SIG-M5 treated with dmso at 0.1 percent for 504 hours (cell line): Measurements from ENCODE around the gene URI1.

Source experiments
- DNase-seq: peaks from one replicate; lab custom pipeline; 2025; ENCODE audit not compliant: unreplicated experiment; lab: John Stamatoyannopoulos, UW

Gene URI1

DNA sequence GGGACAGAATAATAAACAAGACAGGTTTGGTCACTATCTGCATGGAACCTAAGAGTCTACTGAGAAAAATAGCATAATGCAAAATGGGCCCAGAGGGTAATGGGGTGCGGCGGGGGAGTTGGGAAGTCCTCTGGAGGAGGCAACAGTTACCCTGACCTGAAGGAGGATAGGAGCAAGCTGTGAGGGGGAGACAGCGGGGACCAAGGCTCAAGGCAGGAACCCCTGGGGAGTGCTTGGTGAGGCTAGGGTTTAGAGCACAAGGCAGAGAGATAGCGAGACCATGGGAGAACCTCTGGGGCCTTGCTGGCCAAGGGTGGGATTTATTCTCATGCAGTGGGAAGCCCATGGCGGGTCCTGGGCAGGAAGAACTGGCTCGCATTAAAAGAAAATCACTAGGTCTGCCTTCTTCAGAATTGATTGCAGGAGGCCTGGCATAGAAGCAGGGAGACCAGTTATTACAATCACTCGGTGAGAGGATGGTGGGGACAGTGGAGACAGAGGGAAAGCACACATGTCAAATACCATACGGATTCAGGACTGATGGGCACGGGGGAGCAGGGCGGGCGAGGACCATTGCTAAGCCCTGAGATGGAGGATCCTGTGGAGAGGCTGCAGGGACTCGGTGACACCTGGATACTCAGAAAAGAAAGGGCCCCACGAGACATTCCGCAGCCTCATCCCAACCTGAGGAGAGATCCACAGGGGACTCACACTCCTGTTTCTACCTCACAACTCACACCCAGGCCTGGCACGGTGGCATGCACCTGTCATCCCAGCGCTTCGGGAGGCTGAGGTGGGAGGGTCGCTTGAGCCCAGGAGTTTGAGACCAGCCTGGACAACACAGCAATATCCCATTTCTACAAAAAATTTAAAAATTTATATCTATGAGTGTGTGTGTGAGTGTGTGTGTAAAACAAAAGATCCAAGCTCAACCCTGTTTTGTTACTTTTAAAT, 110.4 kb downstream of the URI1 start:
- no peak for DNase-seq

DNA sequence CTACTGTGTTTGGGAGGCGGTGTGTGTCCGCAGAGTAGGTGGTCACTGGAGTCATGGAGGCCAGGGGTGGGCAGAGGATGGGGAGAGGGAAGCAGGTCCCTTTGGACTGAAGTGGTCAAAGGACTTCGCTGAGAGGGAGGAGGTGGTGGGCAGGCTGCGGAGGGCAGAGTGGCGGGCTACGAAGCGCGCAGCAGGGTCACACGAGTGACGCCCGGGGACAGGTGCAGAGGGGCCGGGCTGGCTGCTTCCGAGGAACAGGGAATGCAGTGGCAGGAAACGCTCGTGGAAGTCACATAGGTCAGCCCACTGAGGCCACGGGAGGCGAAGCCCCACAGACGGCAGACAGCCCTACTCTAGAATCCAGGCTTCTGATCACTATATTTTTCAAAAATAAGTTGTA, 111.5 kb downstream of the URI1 start:
- no peak for DNase-seq

DNA sequence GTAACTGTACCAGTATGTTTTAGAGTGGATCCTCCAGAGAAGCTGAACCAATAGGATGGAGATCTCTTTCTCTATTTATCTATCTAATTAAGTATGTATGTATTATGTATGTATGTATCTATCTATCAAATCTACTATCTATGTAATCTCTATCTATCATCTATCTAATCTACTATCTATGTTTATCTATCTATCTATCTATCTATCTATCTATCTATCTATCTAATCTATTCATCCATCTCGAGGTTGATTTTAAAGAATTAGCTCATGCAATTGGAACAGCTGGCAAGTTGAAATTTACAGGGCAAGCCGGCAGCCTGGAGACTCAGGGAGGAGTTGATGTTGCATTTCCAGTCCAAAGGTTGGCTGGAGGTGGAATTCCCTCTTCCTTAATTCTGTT, 112.2 kb downstream of the URI1 start:
- DNase-seq: no peak

DNA sequence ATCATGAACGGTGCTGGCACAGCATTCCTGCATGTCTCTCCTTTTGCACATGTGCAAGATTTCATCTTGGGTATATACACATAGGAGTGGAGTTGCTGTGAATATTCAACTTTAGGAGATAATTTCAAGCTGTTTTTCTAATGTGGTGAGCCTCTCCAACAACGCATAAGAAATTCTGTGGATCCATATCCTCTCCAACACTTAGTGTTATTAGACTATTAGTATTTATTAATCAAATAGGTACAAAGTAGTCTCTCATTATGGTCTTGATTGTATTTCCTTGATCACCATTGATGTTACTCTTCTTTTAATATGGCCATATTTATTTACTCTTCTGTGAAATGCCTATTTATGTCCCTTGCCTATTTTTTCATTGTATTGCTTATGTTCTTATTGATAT, 114.5 kb downstream of the URI1 start:
- no peak for DNase-seq

DNA sequence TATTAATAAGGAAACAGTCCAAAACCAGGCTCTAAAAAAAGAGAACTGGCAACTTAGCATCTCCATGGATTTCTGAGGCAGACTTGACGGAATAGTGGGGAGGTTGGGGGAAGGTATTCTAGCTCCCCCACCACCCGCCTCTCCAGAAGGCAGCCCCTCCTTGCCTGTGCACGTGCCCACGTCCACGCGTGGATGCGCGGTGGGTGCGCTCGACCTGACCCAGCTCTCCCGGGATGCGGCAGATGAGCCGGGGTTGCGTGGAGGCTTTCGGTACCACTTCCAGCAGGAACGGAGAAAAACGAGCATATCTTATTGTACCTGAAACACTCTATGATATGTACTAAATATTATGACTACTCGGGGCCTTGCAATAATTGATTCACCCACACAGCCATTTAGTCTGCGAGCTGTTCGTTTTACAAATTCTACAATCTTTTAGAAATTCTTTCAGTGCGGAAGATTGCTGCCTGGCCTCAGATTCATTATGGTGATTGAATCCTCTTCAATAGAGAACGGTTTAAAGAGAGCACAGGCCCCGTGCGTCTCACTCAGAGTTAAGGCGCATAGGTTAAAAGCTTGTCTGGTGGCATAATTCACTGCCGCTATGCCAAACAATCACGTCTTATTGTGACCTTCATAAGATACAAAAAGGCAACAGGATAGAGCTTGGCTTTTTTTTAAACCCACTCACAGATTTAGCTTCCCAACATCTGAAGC, 117.9 kb downstream of the URI1 start:
- no peak for DNase-seq

DNA sequence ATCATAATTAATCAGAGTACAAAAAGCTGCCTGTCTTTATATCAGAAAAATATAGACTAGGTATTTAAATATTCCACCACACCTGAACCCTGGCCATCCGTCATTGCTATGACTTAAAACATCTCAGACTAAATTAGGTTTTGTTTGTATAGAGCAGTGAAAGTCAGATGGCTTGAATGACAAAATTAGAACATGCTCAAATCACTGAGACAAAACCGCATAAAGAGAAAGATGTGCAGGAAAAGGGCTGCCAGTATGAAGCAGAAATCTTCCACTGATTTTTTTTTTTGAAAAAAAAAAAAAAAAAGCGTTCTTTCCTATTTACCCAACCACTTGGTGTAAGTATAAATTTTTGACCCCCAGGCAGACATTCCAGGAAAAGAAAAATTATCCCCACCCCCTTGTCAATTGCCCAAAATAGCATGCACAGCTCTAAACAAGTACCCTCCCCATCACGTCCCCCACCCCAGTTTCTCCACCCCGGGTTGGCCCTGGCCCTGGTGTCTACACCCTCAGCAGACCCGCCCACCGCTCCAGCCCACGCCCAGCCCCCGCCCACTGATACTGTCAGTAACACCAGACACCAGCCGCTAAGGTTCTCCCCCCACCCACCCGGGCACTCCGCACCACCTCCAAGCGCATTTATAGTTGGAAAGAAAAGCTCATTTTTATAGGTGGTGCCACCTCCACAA, 118.6 kb downstream of the URI1 start:
- no peak for DNase-seq

DNA sequence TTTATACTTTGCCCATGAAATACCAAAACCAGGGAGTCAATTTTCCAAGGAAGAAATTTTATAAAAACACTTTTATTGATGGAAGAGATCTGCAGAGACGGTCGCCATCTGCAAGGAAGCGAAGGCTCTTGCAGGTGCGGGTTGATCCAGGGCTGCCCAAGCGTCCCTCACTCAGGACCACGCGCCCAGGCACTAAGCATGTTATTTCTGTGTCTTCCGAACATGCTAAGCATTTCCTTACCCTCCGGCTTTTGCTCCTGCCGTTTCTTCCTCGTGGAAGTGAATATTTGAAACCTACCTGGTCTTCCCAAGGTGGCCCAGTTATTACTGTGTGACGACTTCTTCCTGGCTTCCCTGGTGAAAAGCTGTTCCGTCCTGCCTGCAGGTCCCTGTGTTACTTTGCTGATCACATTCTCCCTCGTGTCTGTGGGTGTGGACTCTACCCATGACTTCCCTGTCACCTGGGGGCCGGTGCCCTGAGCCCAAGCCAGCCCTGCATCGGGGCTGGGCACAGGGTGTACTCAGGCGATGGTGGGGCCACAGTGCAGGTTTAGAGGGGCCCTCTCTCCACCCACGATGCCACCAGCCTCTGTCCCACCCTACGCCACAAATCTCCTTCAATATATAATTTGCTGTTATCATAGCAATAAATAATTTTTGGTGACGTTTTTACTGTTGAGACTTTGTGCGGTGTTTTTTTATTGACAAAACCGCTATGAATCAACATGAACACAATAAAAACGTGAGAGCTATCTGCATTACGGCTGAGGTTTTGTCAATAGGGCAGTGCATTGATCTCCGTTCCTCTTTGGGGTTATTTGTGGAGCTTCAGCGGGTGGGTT, 119.4 kb downstream of the URI1 start:
- DNase-seq: no peak

DNA sequence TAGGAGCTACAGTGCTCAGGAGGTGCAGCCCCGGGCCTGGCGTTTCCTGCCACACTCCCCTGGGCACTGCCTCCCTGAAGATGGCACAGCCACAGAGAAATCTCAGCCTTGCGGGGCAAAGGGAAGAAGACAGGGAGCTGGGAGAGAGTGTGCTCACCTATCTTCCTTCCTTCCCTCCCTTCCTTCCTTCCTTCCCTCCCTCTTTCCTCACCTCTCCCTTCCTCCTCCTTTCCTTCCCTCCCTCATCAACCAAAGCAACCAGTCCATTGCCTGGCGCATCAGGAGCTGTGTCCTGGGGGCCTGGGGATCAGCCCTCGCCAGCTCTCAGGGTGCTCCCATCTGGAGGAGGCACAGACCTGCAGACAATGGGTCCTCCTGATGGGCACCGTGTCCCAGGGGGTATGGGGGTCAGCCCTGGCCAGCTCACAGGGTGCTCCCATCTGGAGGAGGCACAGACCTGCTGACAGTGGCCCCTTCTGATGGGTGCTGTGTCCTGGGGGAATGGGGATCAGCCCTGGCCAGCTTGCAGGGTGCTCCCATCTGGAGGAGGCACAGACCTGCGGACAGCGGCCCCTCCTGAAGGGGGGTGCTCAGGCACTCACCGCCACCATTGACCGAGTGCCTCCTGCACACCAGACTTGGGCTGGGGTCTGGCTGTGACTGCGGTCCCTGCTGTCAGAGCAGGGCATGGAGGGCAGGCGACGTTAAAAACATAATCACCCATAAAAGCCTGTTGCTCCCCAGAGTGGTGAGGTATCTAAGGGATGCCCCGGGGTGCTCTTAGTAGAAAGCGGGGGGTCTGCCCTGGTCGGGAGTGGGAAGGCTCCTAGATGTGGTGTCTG, 120.2 kb downstream of the URI1 start:
- no peak for DNase-seq

DNA sequence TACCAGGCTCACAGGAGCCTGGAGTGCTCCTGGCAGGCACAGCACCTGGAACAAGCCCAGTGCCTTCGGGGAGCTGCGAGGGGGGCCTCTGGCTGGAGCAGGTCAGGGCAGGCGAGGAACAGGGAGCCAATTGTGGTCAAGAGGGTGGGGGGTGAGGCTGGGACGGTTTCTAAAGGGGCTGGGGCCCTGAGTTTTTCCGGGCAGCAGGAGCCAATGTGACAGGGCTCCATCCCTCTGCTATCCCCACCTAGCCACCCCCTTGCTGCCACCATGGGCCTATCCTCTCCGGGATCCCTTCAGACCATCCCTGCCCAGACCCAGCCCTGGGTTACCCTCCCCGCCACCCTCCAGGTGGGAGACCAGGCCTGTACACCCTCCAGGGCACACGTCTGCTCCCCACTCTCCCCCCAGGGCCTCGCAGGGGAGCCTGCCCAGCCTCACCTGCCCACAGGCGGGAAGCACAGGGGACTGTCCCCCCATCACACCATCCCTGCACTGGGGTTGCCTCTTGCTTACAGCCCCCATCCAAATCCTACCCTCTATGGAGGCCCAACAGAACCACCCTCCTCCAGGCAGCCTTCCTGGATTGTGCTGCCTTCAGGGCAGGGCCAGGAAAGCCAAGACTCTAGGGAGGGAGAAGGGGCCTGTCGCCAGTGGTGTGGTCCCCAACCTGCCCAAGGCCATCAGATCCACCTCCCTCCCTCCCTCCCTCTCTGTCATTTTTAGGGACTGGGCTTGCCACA, 121.0 kb downstream of the URI1 start:
- no peak for DNase-seq

DNA sequence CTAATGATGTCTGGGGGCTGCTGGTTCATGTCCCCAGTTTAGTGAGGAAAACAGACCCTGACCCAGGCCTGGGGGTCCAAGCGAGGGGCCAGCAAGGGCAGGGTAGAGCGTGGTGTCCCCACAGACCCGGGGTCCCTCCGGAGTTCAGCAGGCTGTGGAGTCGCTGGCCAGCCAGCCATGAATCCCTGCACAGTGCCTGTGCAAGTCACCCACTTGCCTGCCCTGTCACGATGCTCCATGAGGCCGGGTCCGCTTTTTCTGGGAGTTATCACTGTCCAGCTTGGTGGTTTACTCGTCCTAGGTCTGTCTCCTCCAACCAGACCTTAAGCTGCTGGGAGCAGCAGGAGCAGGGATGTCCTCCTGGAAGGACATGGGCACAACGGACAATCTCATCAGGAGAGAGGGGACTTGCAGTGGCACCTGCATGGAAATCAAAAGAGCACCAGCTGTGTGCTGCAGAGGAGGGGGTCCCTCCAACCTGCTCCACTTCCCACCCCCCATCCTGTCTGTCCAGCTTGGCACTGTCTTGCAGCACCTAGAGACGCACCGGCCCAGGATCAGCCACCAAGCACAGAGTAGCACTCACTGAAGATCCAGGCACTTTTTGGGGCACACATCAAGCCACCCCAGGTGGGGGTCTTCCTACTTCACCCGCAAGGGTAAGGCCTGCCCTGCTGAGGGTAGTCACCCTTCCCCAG, 121.8 kb downstream of the URI1 start:
- DNase-seq: no peak

DNA sequence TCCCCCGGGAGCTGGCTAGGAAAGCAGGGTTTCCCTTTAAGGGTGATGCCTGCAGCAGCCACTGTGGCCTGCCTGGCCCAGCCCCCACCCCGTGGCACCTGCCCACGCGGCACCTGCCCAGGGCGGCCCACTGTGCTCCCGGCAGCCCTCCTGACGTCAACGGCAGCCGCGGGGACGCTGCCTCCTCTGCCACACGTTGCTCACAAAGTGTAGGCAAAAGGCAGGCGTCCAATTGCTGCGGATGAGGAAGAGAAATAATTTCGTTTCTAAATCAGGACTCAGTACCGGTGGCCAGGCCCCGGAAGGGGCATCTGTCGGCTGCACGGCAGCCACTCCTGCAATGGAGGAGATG, 122.3 kb downstream of the URI1 start:
- DNase-seq: no peak

DNA sequence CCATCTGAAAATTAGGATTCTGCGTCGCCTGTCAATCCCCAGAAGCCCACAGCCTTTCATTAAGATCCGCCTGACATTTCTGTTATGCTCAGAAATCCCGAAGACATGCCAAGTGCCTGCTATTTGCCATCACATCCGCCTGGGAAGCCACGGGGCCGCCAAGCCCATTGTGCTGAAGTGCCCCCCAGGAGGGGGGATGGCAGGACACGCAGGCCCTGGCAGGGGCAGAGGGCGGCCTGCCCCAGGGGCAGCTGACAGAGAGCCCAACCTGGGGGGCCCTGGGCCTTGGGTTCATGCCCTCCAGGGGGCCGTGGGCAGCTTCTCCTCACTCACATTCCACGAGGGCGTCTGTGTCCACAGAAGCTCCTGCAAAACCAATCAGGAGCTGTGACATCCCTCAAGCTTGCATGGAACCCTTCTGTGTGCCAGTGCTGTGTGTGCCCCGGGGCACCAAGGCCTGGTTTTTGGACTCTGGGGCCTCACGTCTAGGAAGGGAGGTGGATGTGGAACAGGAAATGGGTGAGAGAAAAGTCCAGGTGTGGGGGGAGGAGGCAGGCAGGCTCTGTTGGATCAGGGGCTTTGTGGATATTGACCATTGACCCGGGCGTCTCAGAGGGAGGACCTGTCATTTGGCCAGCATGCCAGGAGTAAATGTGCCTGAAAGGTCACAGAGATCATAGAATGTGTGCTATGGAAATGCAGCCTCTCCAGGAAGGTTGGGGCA, 122.9 kb downstream of the URI1 start:
- no peak for DNase-seq

DNA sequence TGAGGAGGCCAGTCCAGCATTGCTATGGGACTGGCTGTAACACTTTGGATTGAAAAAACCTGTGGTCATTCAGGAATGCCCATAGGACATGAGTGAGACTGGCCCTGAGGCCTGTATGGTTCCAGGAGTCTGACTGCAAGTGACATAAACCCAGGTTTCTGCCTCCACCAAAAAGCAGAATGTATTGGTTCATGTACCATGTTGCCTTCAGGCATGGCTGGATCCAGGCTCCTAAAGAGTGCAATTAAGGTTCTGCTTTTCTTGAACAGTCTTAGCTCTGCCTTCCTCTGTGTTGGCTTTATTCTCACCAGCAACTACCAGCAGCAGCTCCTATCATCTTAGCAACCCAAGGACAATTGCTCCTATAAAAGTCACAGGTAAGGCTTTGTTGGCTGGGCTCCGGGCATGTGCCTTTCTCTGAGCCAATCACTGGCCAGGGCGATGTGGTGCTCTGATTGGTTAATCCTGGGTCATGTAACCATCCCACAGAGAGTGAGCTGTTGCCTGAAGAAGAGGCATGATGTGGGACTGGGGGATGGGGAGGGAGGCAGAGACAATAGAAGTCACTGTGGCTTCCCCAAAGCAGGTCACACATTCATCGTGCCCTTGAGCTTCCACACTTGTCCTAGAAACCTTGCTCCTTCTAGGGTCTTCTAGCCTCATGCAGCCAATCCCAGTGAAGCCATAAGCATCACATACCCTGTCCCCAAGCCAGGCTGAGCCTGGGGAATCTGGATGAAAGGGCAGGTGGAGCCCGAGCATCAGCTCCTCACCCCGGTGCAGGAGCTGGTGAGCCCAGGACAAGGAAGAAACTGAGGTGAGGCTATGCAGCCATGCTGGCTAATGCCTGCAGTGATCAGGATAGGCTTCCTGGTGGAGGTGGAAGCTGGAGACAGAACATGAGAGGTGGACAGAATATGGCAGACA, 123.9 kb downstream of the URI1 start:
- no peak for DNase-seq
